Measurements from ENCODE around the gene UNC93A. TPM values are rescaled to one million over a fixed set of nuclear protein-coding genes. Genes with fewer than 3 reads are reported as not detected.
A peak's percentile ranks its signal among the peaks of the same experiment; 100 is the strongest.

The UNC93A gene
- total and polyA plus RNA-seq, 2 experiments from 2014 or later = 38.8 to 66.6 TPM

DNA sequence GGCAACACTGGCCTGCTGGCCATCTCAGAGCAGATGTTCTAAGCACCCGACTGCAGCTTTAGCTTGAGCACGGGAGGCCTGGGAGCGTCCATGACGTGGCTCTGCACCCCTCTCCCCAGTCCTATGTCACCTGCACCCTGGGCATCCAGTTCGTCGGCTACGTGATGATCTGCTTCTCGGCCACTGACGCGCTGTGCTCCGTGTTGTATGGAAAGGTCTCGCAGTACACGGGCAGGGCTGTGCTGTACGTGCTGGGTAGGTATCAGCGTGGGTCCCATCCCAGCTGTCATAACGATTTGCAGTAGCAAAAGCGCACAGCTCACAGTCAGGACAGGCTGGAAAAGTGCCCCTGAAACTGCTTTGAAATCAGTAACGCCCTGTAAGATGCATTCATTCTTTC is 14.7 kb downstream of the UNC93A start:
- H3K4me1 ChIP-seq (ENCODE audit: insufficient read depth) = peaks cover 5% of the 10 kb centered on the region
- WGBS (ENCODE audit: low lambda C conversion rate, missing lambda C conversion rate) = 95% methylated on average over 18 of the region's 18 CpGs
- no peaks in the 10 kb centered on the region for H3K79me2 ChIP-seq
- H3K27ac ChIP-seq = no peak overlapping the region
- H3K9me2 ChIP-seq (replicated peaks; ENCODE audit: insufficient read depth) = no peaks in the 10 kb centered on the region
- no peaks in the 10 kb centered on the region for H3K27me3 ChIP-seq
- no peaks in the 10 kb centered on the region for H3K9me3 ChIP-seq (ENCODE audit: low read depth)
- no peaks in the 10 kb centered on the region for H3K36me3 ChIP-seq (replicated peaks; ENCODE audit: insufficient read depth, low read depth)
- DNase-seq (ENCODE audit: low spot score) = no peak
- TF ChIP-seq EZH2phosphoT487 (IDR thresholded peaks at IDR 0.05; ENCODE audit: low read depth, severe bottlenecking, unreplicated experiment) = no peak
- TF ChIP-seq, protein P1, sequence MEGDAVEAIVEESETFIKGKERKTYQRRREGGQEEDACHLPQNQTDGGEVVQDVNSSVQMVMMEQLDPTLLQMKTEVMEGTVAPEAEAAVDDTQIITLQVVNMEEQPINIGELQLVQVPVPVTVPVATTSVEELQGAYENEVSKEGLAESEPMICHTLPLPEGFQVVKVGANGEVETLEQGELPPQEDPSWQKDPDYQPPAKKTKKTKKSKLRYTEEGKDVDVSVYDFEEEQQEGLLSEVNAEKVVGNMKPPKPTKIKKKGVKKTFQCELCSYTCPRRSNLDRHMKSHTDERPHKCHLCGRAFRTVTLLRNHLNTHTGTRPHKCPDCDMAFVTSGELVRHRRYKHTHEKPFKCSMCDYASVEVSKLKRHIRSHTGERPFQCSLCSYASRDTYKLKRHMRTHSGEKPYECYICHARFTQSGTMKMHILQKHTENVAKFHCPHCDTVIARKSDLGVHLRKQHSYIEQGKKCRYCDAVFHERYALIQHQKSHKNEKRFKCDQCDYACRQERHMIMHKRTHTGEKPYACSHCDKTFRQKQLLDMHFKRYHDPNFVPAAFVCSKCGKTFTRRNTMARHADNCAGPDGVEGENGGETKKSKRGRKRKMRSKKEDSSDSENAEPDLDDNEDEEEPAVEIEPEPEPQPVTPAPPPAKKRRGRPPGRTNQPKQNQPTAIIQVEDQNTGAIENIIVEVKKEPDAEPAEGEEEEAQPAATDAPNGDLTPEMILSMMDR (IDR thresholded peaks at IDR 0.05; ENCODE audit: poor library complexity) = no peak
- no peak for TF ChIP-seq EZH2 (IDR thresholded peaks at IDR 0.05; ENCODE audit: borderline replicate concordance)
- H2AFZ ChIP-seq = no peak overlapping the region
- no peak overlapping the region for H3K4me3 ChIP-seq
- no peak overlapping the region for H3K4me2 ChIP-seq
- no peaks in the 10 kb centered on the region for H4K20me1 ChIP-seq (ENCODE audit: insufficient read depth, poor library complexity, severe bottlenecking)

DNA sequence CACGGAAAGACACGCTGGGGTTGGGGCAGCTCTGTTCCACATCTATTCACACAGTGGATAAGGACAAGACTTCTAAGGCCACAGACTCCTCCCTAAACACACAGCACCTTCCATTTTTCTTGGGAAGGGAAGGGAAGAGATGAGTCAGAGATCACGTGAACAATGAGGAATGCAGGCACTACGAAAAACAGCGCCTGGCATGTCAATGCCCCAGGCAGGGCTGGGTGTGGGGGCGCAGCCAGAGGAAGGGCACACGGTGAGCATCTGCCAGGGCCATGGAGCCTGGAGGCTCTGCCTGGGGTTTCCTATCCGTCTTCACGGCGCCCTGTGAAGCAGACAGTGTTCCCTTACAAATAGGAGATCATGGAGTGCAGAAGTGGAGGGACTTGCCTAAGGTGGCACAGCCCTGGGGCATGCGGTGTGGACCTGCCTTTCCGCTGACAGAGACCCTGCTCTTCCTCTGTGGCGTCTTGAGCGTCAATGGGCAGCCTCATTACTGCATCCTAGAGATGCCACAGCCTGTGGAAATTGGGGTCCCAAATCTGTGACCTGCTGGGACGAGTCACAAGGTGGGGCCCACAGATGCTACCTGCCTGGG is 15.4 kb downstream of the UNC93A start:
- DNase-seq (ENCODE audit: low spot score) = peak; percentile 61
- H4K20me1 ChIP-seq (ENCODE audit: insufficient read depth, poor library complexity, severe bottlenecking) = no peaks in the 10 kb centered on the region
- no peaks in the 10 kb centered on the region for H3K9me3 ChIP-seq (ENCODE audit: low read depth)
- H3K9me2 ChIP-seq (replicated peaks; ENCODE audit: insufficient read depth) = no peaks in the 10 kb centered on the region
- H3K4me1 ChIP-seq (ENCODE audit: insufficient read depth) = peaks cover 7% of the 10 kb centered on the region
- no peak overlapping the region for H3K27ac ChIP-seq
- no peak overlapping the region for H3K4me2 ChIP-seq
- no peak overlapping the region for H3K4me3 ChIP-seq
- H2AFZ ChIP-seq = no peak overlapping the region
- H3K36me3 ChIP-seq (replicated peaks; ENCODE audit: insufficient read depth, low read depth) = no peaks in the 10 kb centered on the region
- no peaks in the 10 kb centered on the region for H3K27me3 ChIP-seq
- TF ChIP-seq EZH2phosphoT487 (IDR thresholded peaks at IDR 0.05; ENCODE audit: low read depth, severe bottlenecking, unreplicated experiment) (no peak), EZH2 (IDR thresholded peaks at IDR 0.05; ENCODE audit: borderline replicate concordance) (no peak)
- TF ChIP-seq, protein P1 (IDR thresholded peaks at IDR 0.05; ENCODE audit: poor library complexity) = no peak
- WGBS (ENCODE audit: low lambda C conversion rate, missing lambda C conversion rate) = 77% methylated on average over 15 of the region's 15 CpGs
- H3K79me2 ChIP-seq = no peaks in the 10 kb centered on the region

- H3K4me3 ChIP-seq = no peak overlapping the region
- peaks cover 7% of the 10 kb centered on the region for H3K4me1 ChIP-seq (ENCODE audit: insufficient read depth)
- H3K36me3 ChIP-seq (replicated peaks; ENCODE audit: insufficient read depth, low read depth) = no peaks in the 10 kb centered on the region
- no peak for DNase-seq (ENCODE audit: low spot score)
- no peak overlapping the region for H2AFZ ChIP-seq
- TF ChIP-seq, protein P1 (IDR thresholded peaks at IDR 0.05; ENCODE audit: poor library complexity) = no peak
- no peak for TF ChIP-seq EZH2phosphoT487 (IDR thresholded peaks at IDR 0.05; ENCODE audit: low read depth, severe bottlenecking, unreplicated experiment)
- TF ChIP-seq EZH2 (IDR thresholded peaks at IDR 0.05; ENCODE audit: borderline replicate concordance) = no peak
- H3K27me3 ChIP-seq = no peaks in the 10 kb centered on the region
- H3K4me2 ChIP-seq = no peak overlapping the region
- no peaks in the 10 kb centered on the region for H3K79me2 ChIP-seq
- H4K20me1 ChIP-seq (ENCODE audit: insufficient read depth, poor library complexity, severe bottlenecking) = no peaks in the 10 kb centered on the region
- H3K9me2 ChIP-seq (replicated peaks; ENCODE audit: insufficient read depth) = no peaks in the 10 kb centered on the region
- WGBS (ENCODE audit: low lambda C conversion rate, missing lambda C conversion rate) = 92% methylated on average over 20 of the region's 20 CpGs
- no peaks in the 10 kb centered on the region for H3K9me3 ChIP-seq (ENCODE audit: low read depth)
- H3K27ac ChIP-seq = no peak overlapping the region
These were observed 16.3 kb downstream of the UNC93A start for GRCh38 chr6:167307342-167307955.

Measured in hepatocyte (in vitro differentiated cells).